ENCODE data around the gene PRRC2B. TPM values are rescaled to one million over a fixed set of nuclear protein-coding genes. Genes with fewer than 3 reads are reported as not detected.

PRRC2B gene
- total and polyA plus RNA-seq, 2 of the 8 experiments (the other 6 are each of a cell fraction or from before 2014, with no cell fraction given): 37.3 to 249 TPM

GRCh38 chr9:131393622-131394463 is at the start of gene PRRC2B (continued):
- TF ChIP-seq CHD7 (IDR thresholded peaks at IDR 0.05; ENCODE audit: insufficient replicate concordance, low read length): no peak
- TF ChIP-seq SP4 (IDR thresholded peaks at IDR 0.05; ENCODE audit: low read length): no peak
- TF ChIP-seq NRF1 (IDR thresholded peaks at IDR 0.05; ENCODE audit: low read depth, low read length): no peak
- no peak for TF ChIP-seq ATF2 (IDR thresholded peaks at IDR 0.05; ENCODE audit: low read length)
- no peak for TF ChIP-seq TBP (IDR thresholded peaks at IDR 0.05; ENCODE audit: low read depth, low read length)
- TF ChIP-seq SIX5 (IDR thresholded peaks at IDR 0.05; ENCODE audit: low read depth, low read length): no peak
- no peak for TF ChIP-seq MAFK (IDR thresholded peaks at IDR 0.05; ENCODE audit: low read depth, low read length)
- no peak for TF ChIP-seq E2F6 (IDR thresholded peaks at IDR 0.05)

Measured in H1 (cell line).